Measurements from ENCODE around the gene NAT8.
"Not testable (repeated sequence)": the region's sequence is repeated elsewhere in the genome, so short reads cannot be mapped to it uniquely, and the experiment has no call there.

Gene NAT8, protein sequence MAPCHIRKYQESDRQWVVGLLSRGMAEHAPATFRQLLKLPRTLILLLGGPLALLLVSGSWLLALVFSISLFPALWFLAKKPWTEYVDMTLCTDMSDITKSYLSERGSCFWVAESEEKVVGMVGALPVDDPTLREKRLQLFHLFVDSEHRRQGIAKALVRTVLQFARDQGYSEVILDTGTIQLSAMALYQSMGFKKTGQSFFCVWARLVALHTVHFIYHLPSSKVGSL

DNA sequence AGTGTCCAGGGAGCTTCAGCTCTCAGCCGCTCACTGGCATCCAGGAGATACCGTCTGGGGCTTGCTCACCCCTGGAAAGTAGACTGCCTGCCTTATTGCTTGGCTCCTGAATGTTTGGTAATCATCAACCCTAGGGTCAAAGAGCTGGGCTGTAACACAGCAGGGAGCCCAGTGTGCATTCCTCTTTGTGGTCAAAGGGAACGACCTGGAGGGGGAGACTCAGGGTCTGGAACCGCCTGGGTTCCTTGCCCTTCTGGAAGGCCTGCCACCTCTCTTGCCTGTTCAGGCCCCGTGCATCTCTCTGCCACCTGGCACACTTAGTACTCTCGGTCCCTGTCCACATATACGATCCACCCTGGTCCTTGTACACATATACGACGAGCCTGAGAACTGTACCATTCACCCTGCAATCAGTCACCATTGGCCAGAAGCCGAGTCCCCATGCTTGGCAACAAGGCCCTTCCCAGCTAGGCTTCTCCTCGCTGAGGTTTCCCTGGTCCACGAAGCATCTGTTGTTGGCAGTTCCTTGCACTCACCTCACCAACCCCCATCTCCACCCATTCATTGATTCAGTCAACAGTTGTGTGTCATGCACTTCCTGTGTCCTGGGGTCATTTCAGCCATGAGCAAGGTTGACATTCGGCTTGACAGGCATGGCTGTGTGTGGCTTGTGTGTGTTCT is at the start of gene NAT8:
TSS of gene NAT8 (minus strand) at position 85 of the 681 bp plus-strand sequence. CDS start 794 bp downstream, outside the sequence.
- DNase-seq (ENCODE audit: low spot score) = no peak

- DNase-seq (ENCODE audit: low spot score) = not testable (repeated sequence)
Measured at GRCh38 chr2:73690372-73691088, 48.3 kb upstream of the NAT8 start.

- DNase-seq (ENCODE audit: low spot score) = not testable (repeated sequence)
Measured at GRCh38 chr2:73688494-73688893, 46.3 kb upstream of the NAT8 start.

- DNase-seq (ENCODE audit: low spot score) = no peak
Measured at GRCh38 chr2:73685764-73686438, 43.7 kb upstream of the NAT8 start.

DNA sequence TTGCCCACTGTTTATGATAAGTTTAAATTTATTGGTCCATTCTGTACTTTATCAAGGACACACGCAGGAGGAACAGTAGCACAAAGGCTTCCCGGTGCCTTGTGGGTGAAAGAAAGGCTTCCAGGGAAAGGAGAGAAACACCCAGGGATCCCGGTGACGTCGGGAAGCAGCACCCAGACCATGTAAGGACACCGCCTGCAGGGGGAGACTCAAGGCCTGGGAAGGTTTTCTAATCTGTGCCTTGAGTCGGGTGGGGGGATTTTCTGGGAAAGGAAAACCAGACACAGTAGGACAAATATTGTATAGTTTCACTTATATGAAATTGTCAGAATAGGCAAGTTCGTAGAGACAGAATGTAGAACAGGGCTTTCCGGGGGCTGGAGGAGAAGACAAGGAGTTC is 42.7 kb upstream of the NAT8 start:
- not testable (repeated sequence) for DNase-seq (ENCODE audit: low spot score)

DNA sequence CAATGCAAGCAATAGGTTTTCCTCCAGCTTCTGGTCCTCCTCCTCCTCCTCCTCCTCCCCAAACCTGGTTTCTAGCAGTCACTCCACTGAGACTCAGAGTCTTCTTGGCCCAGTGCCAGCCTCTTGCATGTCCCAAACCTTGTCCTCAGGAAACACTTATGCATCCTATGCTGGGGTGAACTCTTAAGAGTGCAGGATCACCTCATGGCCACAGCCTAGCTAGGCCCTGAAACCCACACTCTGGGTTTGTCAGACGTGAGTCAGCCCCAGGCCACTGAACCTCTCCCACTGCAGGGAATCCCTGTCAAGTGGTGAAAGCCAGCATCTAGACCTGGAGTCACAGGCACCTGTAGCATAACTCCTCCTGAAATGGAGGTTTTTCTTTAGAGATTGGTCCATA is 42.1 kb upstream of the NAT8 start:
- DNase-seq (ENCODE audit: low spot score) = not testable (repeated sequence)

DNA sequence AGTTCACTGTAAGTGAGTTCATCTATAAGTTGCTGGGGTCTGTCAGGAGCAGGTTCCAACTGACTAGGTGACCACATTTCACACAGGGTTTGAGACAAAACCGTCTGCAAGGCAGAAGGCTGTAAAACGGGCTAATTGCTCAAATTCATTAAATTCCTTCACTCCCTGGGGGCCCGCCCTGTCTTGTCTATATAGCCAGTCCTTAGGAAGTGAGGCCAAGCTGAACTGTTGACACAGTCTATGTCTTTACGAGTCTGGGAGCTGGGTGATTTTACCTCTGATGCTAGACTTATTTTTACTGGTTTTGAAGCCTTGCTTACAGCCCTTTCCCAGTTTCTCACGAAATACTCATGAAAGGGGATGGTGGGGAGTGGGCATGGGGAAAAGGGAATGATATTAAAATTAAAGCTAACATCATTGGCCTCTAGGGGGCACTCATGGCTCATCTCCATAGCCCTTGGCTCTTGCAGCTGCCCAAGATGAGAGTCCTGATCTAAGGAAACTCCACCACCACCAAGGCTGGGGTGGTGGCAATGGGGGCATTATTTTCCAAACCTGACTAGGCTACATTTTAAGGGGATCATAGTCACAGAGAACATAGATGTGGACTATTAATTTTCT is 37.8 kb upstream of the NAT8 start:
- DNase-seq (ENCODE audit: low spot score) = not testable (repeated sequence)

DNA sequence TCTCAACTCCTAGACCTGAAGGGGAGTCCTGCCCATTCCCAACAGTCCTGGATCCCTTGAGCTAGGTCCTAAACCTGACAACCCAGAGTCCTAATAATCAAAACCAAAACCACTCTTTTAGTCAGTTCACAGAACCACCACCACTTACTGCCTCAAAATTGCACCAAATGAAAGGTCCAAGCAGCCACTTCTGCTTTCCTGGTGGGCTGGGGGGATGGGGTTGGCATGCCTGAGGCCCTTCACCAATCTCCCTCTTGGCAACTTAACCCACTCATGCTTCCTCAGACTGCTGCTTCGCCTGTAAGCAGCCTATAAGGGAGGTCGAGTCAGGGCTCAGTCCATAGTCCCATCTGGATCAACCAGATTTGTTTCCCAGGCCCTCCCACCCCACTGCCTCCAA is 37.0 kb upstream of the NAT8 start:
- DNase-seq (ENCODE audit: low spot score) = not testable (repeated sequence)

DNA sequence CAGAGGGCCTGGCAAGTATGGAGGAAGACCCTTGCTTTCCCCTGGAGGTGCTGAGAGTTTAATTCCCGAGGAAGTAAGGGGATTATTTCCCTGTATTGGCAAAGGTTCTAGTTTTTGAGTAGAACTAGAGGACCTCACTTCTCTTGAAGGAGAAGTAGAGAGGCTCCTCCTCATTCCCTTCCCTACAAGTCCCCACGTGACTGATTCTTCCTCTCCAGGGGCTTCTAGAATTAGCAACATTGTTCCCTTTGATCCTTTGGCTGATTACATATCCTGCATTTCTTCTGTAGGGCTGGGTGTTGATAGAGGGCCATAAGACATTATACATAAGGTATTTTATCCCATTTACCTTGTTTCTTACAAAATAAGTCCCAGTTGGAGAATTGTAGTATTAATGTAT is 35.8 kb upstream of the NAT8 start:
- DNase-seq (ENCODE audit: low spot score) = not testable (repeated sequence)

DNA sequence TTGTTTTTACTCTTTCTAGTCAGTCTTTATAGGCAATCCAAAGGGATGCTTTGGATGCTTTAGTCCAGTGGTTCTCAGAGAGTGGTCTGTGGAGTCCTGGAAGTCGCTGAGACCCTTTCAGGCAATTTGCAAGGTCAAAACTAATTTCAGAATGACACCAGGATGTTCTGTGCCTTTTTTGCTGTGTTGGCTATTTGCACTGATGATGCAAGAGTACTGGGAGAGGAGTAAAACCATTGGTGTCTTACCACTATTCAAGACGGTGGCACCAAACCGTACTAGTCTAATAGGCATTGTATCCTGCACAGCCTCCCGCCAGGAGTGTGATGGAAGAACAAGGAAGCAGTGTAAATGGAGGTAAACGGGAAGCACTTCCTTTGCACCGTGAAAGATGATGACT is 34.0 kb upstream of the NAT8 start:
- not testable (repeated sequence) for DNase-seq (ENCODE audit: low spot score)

DNA sequence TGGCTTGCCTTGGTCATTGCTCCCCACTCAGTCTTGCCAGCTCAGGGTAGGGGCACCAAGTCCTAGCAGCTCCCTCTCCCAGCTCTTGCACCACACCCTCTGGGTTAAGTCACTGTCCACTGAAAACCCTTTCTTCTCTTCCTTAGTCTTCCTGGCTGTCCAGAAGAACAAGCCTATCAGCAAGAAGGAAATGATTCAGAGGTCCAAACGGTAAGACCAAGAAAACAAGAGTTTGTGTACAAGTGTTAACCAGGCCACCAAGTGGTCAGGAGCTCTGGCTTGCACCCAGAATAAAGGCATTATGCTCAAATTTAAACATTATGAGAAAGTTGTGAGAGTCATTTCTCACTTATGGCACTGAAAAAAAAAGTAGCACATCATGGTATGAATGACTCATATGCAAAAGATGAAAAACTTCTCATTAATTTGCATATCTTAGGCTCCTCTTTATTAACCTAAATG is 32.5 kb upstream of the NAT8 start:
- DNase-seq (ENCODE audit: low spot score) = not testable (repeated sequence)

DNA sequence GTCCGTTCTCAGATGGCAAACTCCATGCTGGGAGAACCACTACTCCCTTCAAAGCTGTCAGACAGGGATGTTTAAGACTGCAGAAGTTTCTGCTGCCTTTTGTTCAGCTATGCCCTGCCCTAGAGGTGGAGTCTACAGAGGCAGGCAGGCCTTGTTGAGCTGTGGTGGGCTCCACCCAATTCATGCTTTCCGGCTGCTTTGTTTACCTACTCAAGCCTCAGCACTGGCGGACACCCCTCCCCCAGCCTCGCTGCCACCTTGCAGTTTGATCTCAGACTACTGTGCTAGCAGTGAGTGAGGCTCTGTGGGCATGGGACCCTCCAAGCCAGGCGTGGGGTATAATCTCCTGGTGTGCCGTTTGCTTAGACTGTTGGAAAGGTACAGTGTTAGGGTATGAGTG is 27.8 kb upstream of the NAT8 start:
- DNase-seq (ENCODE audit: low spot score) = not testable (repeated sequence)

GRCh38 chr2:73667239-73667638 is 25.0 kb upstream of the NAT8 start:
- DNase-seq (ENCODE audit: low spot score) = not testable (repeated sequence)

- DNase-seq (ENCODE audit: low spot score) = no peak
Measured at GRCh38 chr2:73654175-73654574, 12.0 kb upstream of the NAT8 start.

DNA sequence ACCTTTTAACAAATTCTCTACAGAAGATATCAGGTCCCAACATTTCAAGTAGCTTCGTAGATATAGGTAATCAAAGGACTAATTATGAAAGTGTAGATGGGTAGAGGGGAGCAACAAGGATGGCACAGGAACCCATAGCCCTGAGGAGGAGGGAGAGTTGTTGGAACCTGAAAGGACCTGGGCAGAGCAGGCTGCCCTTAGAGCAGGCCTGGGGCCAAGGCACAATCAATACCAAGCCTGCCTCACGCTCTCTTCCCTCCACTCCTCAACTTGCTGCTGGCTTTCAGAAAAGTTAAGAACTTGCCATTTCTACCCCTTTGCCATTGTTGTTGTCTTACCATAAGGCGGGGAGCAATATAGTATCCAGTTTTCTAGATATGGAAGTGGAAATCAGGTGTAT is 10.1 kb upstream of the NAT8 start:
- DNase-seq (ENCODE audit: low spot score) = no peak

DNA sequence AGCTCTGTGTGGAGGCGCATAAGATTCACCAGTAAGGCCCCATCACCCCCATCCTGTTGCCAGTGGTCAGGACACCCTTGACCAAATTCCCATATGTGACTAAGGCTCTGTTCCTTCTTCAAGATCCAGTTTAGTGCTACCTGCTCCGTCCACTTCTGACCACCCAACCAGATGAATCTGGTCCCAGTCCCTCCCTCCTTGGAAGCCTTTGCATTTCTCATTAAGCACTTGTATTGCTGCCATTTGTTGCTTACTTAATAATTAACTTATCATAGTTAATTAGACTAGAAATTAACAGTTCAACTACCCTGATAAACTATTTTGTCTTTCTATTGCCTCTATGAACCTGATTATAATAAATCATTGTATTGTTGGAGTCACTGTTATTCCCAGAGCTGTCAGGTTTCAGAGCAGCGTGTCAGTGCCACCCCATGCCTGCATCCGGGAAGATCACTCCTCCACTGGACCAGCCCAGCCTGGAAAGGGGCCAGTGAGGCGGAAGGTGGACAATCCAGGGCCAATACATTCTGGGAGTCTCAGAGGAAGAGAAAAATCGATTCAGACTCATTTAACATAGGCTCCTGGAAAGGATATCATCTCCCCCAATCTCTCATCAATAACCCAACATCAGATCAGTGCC is 9.5 kb upstream of the NAT8 start:
- DNase-seq (ENCODE audit: low spot score) = no peak

GRCh38 chr2:73647690-73648089 is 5.5 kb upstream of the NAT8 start:
- DNase-seq (ENCODE audit: low spot score) = not testable (repeated sequence)

DNA sequence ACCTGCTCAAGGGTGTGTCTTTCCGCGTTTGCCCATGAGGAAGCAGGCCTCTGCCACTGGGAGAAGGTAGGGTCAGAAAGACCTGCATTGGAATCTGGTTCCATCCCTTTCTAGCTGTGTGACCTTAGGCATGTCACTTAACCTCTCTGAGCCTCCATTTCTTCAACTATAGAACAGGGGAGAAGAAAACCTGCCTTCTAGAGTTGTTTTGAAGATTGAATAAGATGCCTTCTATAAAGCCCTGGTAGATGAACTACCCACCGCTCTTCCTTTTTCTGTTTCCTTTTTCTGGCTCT is 507 bp downstream of the NAT8 start:
- DNase-seq (ENCODE audit: low spot score) = no peak

GRCh38 chr2:73640946-73641766 is 1.1 kb downstream of the NAT8 start:
- DNase-seq (ENCODE audit: low spot score) = no peak

DNA sequence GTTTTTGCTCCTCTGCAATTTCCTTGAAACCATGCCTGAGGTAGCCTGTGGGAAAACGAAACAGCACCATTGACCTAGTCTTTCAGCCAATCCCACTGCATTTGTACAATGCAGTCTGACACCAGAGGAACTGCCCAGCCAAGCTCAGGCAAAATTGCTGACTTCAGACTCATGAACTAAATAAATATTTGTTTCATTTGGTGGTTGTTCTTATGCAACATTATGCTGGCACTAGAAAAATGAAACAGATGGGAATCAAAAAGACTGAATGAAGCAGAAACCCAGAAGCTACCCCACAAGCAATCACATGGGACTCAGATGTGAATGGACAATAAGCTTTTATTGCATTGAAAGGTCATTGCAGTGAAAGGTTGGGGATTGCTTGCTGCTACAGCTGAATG is 1.7 kb downstream of the NAT8 start:
- DNase-seq (ENCODE audit: low spot score) = no peak

DNA sequence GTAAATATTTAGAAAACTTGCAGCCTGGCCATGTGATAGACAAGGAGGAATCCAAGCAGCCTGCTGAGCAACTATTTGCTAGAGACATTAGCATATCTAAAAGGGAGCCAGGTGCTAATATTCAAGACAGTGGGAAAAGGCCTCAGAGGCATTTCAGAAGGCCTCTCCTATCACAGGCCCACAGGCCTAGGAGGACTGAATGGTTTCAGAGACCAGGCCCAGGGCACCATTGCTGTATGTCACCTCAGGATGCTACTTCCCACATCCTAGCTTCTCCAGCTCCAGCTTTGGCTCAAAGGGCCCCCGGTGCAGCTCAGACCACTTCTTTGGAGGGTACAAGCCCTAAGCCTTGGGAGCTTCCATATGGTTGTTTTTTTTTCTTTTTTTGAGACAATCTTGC is 3.8 kb downstream of the NAT8 start:
- DNase-seq (ENCODE audit: low spot score) = no peak

Measured in left forelimb (tissue), 1 donor.